Astrocyte of the cerebellum (primary cell): Measurements from ENCODE around the gene TNIP2.
"Not testable (repeated sequence)": the region's sequence is repeated elsewhere in the genome, so short reads cannot be mapped to it uniquely, and the experiment has no call there.

ENCODE experiments used
- DNase-seq: peaks from one replicate; pipeline ENCODE4 v3.0.0-alpha.2; 2011; ENCODE audit warnings: low read depth
- H3K4me3 ChIP-seq: 2 replicates; pipeline ENCODE4 v1.5.1; 2011; ENCODE audit warnings: mild to moderate bottlenecking, low read depth, low read length, moderate library complexity
- CTCF ChIP-seq: IDR thresholded peaks from 2 replicates; pipeline ENCODE4 v1.5.1; 2012; ENCODE audit warnings: low read length, low read depth, moderate library complexity, mild to moderate bottlenecking; ENCODE audit errors: missing control alignments
- in situ Hi-C: cut with HindIII; loops from 2 replicates; pipeline ENCODE4 v1.10.0; 2017; ENCODE audit warnings: low sequenced_read_pairs

TNIP2 gene

DNA sequence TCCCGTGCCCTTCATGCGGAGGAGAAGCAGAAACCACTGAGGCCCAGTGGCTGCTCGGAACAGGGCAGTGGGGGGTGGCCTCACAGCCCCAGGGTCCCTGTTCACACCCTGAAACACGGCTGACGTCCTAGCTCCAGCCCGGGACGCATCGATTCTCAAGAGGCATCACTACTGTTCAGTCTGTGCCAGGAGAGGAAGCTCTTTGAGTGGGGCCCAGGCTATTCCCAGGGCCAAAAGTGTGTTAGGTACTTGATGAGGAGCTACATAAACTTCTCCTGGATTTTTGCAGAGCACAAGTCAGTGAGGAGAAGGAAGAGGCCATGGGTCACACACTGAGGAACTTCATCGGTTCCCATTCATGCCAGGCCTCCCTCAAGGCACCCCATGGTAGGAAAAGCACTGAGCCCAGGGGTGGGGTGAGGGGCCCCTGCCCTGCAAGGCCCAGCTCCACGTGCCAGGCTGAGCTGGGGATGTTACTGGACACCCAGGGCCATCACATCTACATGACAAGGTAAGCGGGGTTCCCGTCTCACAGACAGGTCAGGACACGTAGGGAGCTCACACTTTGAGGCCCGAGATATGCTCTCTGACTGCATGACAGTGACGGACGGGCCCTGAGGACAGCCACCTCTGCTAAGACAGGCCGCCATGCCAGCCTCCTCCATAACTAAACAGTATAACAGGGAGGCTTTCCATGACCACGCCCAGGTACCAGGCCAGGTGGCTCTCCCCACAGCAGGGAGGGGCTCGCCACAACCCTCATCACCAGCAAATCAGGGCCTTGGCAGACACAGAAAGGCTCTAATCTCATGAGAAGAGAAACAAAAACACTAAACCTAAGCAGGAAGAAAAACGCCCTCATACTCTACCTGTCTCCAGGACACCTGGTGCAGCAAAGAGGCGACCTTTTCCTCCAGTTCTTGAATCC, 12.4 kb downstream of the TNIP2 start:
- no peak for DNase-seq
- H3K4me3 ChIP-seq, result no peak overlapping the region
- no peak for TF ChIP-seq CTCF
- in situ Hi-C loops, result no loop called here

DNA sequence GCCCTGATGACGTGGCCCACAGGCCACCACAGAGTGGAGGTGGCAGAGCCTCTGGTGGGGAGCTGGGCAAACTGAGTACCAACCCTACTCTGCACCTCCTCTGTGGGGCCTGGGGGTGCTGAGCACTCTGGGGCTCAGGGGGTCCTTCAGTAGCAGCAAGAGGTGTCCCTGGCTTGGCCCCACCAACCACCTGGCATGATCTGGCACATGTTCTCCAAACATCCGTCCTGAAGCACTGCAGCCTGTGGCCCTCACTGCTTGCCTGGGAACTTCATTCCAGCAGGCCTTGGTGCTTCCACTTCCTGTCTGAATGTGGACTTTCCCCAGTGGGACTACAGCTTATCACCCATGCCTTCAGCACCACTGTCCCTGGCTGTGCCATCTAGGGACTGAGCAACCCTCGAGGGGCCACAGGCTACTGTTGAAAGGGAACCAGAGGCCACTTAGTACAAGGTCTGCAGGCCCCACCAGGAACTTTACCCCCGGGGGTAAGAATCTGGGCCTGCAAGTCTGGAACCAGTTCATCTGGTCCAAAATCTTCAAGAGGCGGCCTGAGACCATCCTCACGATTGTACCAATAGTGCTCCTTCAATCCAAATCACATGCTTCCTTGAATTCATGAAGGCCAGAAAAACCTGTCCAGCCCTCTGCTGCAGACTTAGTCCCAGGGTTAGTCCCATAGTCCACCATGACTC, 13.2 kb downstream of the TNIP2 start:
- DNase-seq, result no peak
- in situ Hi-C loops, result no loop called here
- TF ChIP-seq CTCF, result no peak
- no peak overlapping the region for H3K4me3 ChIP-seq

DNA sequence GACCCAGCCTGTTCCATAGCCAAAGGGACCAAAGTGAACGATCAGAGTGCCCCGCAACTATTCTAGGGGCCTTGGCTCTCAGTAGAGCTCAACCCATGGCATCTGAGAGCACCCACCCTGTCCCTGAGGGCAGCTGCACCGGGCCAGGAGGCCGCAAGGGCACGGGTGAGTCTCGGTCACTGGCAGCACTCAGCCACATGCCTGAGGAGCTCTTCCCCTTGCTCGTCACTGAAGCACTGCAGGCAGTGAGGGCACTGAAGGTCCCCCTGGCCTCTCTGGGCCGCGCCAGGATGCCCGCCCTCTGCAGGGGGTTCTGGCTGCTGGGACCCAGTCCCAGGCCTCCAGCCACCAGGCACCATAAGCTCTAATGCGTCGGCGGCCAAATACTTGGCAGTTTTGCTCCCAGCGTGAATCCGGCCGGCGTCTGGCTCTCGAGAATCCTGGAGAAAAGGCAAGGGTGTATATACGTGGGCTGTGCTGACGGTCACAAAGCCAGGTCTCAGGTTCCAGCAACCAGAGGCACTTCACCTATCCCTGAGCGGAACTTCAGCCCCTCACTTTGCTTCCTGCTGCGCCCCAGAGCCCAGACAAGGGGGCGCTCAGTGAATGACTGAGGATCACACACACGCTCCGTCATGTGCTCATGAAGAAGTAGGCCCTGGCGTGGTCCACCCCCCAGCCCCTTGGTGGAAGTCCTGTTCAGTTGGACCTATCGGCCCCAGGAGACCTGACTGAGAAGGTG, 13.9 kb downstream of the TNIP2 start:
- in situ Hi-C loops, result no loop called here
- no peak overlapping the region for H3K4me3 ChIP-seq
- no peak for DNase-seq
- TF ChIP-seq CTCF, result no peak

- no peak overlapping the region for H3K4me3 ChIP-seq
- no peak for DNase-seq
- in situ Hi-C loops, result no loop called here
- no peak for TF ChIP-seq CTCF
These were observed 14.5 kb downstream of the TNIP2 start for GRCh38 chr4:2741626-2742025.

- H3K4me3 ChIP-seq, DNase-seq, in situ Hi-C loops: not testable (repeated sequence)
These were observed 17.8 kb downstream of the TNIP2 start for GRCh38 chr4:2738296-2738695.

GRCh38 chr4:2735869-2736268, 20.3 kb downstream of the TNIP2 start:
- H3K4me3 ChIP-seq, result no peak overlapping the region
- in situ Hi-C loops, result no loop called here
- TF ChIP-seq CTCF, result no peak
- no peak for DNase-seq
